Colonic mucosa (tissue), 4 donors: Measurements from ENCODE around the gene PTPRN2. TPM values are rescaled to one million over a fixed set of nuclear protein-coding genes. Genes with fewer than 3 reads are reported as not detected.

Experiments used
- DNase-seq: peaks from one replicate; pipeline ENCODE4 v3.0.0-alpha.2; 2020
- H3K27ac ChIP-seq: fragments of 200-600 bp; one replicate; pipeline ENCODE4 v1.8.0; 2021
- H3K27me3 ChIP-seq: fragments of 200-600 bp; one replicate; pipeline ENCODE4 v1.8.0; 2021
- H3K36me3 ChIP-seq: fragments of 200-600 bp; one replicate; pipeline ENCODE4 v1.8.0; 2021
- H3K4me1 ChIP-seq: fragments of 200-600 bp; one replicate; pipeline ENCODE4 v1.8.0; 2021; ENCODE audit warnings: mild to moderate bottlenecking
- H3K4me3 ChIP-seq: fragments of 200-600 bp; one replicate; pipeline ENCODE4 v1.8.0; 2021
- H3K9ac ChIP-seq, 2 donors: one replicate each; pipeline ENCODE4 v1.7.0; 2013; ENCODE audit warnings: control low read depth in 2 of 2, low read depth in 2 of 2, low read length in 2 of 2
- H3K9me3 ChIP-seq: fragments of 200-600 bp; one replicate; pipeline ENCODE4 v1.8.0; 2021
- CTCF ChIP-seq: fragments of 200-600 bp; IDR thresholded peaks from one replicate; pipeline ENCODE4 v1.8.0; 2022; ENCODE audit warnings: antibody characterized with exemption, mild to moderate bottlenecking
- intact Hi-C: fragments of 100-400 bp; cut with DNase I; formaldehyde crosslinking; loops from one replicate; pipeline ENCODE4 v1.14.1; 2022
- total RNA-seq, 2 donors: library from RNA; stranded (reverse); fragmentation: NEBNext Ultra II Directional in 1 of 2; extraction: Animal tissue kit (Norgen Biotek cat#: 25700) in 1 of 2; gene quantifications; one replicate each; pipeline ENCODE4 v1.2.1, GENCODE V29; 2021
- donor health status: healthy.
- donor health status: DM: no; HTN: no; CAD: no.
- donor health status: DM: no; HTN: no; CAD: no.

The PTPRN2 gene
- total RNA-seq, 2 donors from 2014 or later = 14.7 to 21.6 TPM

- DNase-seq = no peak
- Histone ChIP-seq H3K27me3 (no peaks in the 10 kb centered on the region), H3K9me3 (no peaks in the 10 kb centered on the region), H3K36me3 (no peaks in the 10 kb centered on the region), H3K9ac (no peak overlapping the region), H3K27ac (no peak overlapping the region), H3K4me1 (no peaks in the 10 kb centered on the region), H3K4me3 (no peak overlapping the region)
- no peak for TF ChIP-seq CTCF
- intact Hi-C loops = no loop called here
These were observed 635.5 kb downstream of the PTPRN2 start for GRCh38 chr7:157952050-157952667.

- H3K9ac ChIP-seq = no peak overlapping the region
- H3K4me3 ChIP-seq = no peak overlapping the region
- H3K4me1 ChIP-seq = no peaks in the 10 kb centered on the region
- no peak for TF ChIP-seq CTCF
- no peaks in the 10 kb centered on the region for H3K9me3 ChIP-seq
- H3K27me3 ChIP-seq = no peaks in the 10 kb centered on the region
- no peaks in the 10 kb centered on the region for H3K36me3 ChIP-seq
- no peak for DNase-seq
- intact Hi-C loops = no loop called here
- H3K27ac ChIP-seq = no peak overlapping the region
These were observed 636.1 kb downstream of the PTPRN2 start for GRCh38 chr7:157951300-157952049.

GRCh38 chr7:157949711-157950110 lies 637.9 kb downstream of the PTPRN2 start:
- H3K4me1 ChIP-seq = no peaks in the 10 kb centered on the region
- H3K9ac ChIP-seq = no peak overlapping the region
- no peaks in the 10 kb centered on the region for H3K9me3 ChIP-seq
- DNase-seq = no peak
- H3K27ac ChIP-seq = no peak overlapping the region
- no peak for TF ChIP-seq CTCF
- H3K36me3 ChIP-seq = no peaks in the 10 kb centered on the region
- no peaks in the 10 kb centered on the region for H3K27me3 ChIP-seq
- intact Hi-C loops = no loop called here
- no peak overlapping the region for H3K4me3 ChIP-seq

- TF ChIP-seq CTCF = no peak
- no peak overlapping the region for H3K4me3 ChIP-seq
- no peak overlapping the region for H3K27ac ChIP-seq
- H3K36me3 ChIP-seq = no peaks in the 10 kb centered on the region
- intact Hi-C loops = no loop called here
- H3K27me3 ChIP-seq = no peaks in the 10 kb centered on the region
- no peaks in the 10 kb centered on the region for H3K9me3 ChIP-seq
- no peak for DNase-seq
- no peaks in the 10 kb centered on the region for H3K4me1 ChIP-seq
- H3K9ac ChIP-seq = no peak overlapping the region
These were observed 640.1 kb downstream of the PTPRN2 start for GRCh38 chr7:157947504-157947903.

GRCh38 chr7:157946398-157947060 lies 641.1 kb downstream of the PTPRN2 start:
- intact Hi-C loops = no loop called here
- Histone ChIP-seq H3K9me3 (no peaks in the 10 kb centered on the region), H3K9ac (no peak overlapping the region), H3K27ac (no peak overlapping the region), H3K4me1 (no peaks in the 10 kb centered on the region), H3K36me3 (no peaks in the 10 kb centered on the region), H3K4me3 (no peak overlapping the region), H3K27me3 (no peaks in the 10 kb centered on the region)
- DNase-seq = no peak
- no peak for TF ChIP-seq CTCF
